ENCODE measurements around the gene COL5A2.

GRCh38 chr2:189159273-189159672 is 20.3 kb downstream of the COL5A2 start:
- TF ChIP-seq POLR2A (IDR thresholded peaks at IDR 0.05; ENCODE audit: low read depth, low read length) (no peak), TAF1 (IDR thresholded peaks at IDR 0.05; ENCODE audit: borderline replicate concordance, low read depth, low read length) (no peak), POLR2AphosphoS5 (IDR thresholded peaks at IDR 0.05; ENCODE audit: low read depth, low read length) (no peak)

All from GM12892 (cell line).